Activated CD8-positive, alpha-beta memory T cell treated with anti-CD3 and anti-CD28 coated beads for 48 hours (primary cell): ENCODE measurements around the gene DFFB.

Experiments used
- DNase-seq, 3 experiments: peaks; one replicate each; pipeline ENCODE4 v3.0.0-alpha.2; 2020; ENCODE audit warnings: low read depth in 2 of 3, low spot score in 2 of 3

The DFFB gene

GRCh38 chr1:3923378-3924185 is 66.3 kb downstream of the DFFB start:
- no peak for DNase-seq

- no peak for DNase-seq
These were observed 67.0 kb downstream of the DFFB start for GRCh38 chr1:3924186-3924824.

DNA sequence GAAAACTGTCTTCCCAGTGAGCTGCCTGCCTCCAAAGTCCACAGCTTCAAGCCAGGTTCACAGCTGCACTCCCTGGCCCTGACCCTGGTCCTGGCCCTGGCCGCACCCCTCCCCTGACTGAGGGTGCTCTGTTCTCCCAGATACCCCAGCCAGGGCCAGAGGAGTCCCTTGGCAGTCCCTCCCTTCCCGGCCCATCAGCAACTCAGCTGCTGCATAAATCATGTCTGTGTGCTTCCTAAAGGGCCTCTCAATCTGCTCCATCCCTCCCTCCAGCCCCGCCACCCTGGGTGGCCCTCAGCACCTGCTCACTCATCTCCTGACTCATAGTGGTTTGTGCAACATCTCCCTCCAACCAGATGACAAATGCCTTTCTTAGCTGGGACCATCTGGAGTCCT is 67.5 kb downstream of the DFFB start:
- DNase-seq: no peak

DNA sequence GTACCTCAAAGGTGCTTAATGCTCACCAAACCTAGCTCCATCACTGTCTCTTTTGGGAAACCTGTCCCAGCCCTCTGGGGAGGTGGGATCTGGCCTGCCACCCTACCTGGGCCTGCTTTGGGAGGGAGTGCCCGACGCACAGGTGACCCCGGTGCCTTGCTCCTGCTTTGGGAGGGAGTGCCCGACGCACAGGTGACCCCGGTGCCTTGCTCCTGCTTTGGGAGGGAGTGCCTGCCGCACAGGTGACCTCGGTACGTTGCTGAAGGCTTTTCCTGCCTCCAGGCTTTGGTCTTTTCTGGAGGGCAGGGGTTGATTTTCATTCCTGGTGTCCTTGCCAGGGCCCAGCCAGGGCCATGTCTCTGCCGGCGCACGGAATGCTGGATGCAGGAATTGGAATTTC is 68.0 kb downstream of the DFFB start:
- no peak for DNase-seq

GRCh38 chr1:3925762-3926161 is 68.5 kb downstream of the DFFB start:
- DNase-seq: no peak

- no peak for DNase-seq
These were observed 69.7 kb downstream of the DFFB start for GRCh38 chr1:3926956-3927355.

- DNase-seq: no peak
These were observed 71.3 kb downstream of the DFFB start for GRCh38 chr1:3928586-3928985.

DNA sequence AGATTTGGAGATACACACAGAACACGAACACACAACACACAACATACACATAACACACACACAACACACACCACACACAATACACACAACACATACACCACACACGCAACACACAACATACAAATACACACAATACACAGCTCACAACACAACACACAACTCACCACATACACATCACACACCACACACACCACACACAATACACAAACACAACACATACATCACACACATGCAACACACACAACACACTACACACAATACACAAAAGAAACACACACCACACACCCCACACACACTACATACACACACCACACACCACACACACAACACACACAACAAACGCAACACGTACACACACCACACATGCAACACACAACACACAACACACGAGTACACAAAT is 71.8 kb downstream of the DFFB start:
- DNase-seq: no peak

DNA sequence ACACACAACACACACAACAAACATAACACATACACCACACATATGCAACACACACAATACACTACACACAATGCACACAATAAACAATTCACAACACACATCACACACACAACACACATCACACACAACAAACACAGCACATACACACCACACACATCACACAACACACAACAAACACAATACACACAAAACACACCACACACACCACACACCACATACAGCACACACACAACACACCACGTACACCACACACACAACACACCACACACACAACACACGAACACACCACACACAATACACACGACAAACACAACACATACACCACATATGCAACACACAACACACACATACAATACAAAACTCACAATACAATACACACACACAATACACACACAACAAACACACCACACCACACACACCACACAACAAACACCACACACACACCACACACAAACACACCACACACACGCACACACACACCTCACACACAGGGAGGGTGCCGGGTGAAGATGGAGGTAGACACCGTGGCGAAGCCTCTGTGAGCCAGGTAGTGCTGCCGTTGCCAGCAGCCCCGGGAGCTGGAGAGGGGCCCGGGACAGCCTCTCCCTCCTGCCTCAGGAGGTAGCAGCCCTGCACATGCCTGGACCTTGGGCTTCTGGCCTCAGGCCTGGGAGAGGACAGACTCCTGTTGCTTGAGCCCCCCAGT is 73.2 kb downstream of the DFFB start:
- DNase-seq: no peak

DNA sequence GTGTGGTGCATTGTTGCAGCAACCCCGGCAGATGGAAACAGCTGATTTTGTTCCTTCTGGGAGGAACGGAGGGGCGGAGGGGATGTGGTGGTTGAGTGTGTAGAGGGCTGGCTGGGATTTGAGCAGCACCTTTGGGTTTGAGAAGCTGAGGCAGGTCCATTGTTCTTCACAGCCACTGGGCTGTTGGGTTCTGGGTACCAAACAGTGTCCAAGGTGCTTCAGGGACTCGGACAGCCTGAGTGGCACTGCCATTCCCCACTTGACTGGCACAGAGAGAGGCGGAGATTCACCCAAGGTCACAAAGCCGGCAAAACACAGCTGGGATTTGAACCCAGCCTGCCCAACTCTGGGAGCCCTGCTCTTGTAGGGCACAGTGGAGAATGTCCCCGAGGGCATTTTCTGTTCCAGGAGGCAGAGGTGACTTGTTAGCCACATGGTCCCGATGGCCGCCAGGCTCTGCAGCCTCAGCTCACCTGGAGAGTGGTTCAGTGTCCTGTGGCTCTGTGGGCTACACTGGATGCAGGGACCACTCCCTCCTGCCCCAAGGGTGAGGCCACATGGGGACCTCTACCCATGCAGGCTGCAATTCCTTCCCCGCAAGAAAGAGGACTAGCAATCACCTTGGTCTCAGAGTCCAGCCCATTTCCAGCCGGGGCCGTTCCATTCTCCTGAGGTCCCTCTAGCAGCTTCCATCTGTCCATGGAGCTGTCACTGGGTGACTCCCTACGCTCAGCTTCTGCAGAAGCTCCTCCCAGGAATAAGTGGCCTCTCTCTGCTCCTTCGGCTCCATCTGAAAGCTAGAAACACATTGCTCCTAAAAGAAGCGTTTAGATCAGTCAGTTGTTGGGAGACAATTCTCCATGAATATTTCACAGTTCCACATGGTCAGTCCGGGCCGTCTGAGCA is 74.0 kb downstream of the DFFB start:
- DNase-seq: no peak

GRCh38 chr1:3932156-3932919 is 75.1 kb downstream of the DFFB start:
- no peak for DNase-seq
